Measurements from ENCODE around the gene DAG1. TPM values are rescaled to one million over a fixed set of nuclear protein-coding genes. Genes with fewer than 3 reads are reported as not detected.

DAG1 gene
- total RNA-seq, 3 donors from 2014 or later (not counting 1 experiment from before 2014, with no cell fraction given): 9.6 to 22.4 (median 20.6) TPM

GRCh38 chr3:49552087-49552486, 82.0 kb downstream of the DAG1 start:
- peak overlapping the region; percentile 49 for H3K4me3 Mint-ChIP-seq
- peaks cover 21% of the 10 kb centered on the region for H3K27me3 ChIP-seq (ENCODE audit: control insufficient read depth, insufficient read depth, low read length)
- no peaks in the 10 kb centered on the region for H3K9me3 Mint-ChIP-seq

GRCh38 chr3:49553324-49553691, 83.2 kb downstream of the DAG1 start:
- no peak for TF ChIP-seq CTCF (IDR thresholded peaks at IDR 0.05)
- no peaks in the 10 kb centered on the region for H3K9me3 ChIP-seq (ENCODE audit: control insufficient read depth, insufficient read depth, low read length)
- DNase-seq (no peak), ATAC-seq (no peak)
- H3K4me3 ChIP-seq (ENCODE audit: low read length): no peak overlapping the region
- Mint-ChIP-seq H3K27ac (no peak overlapping the region), H3K9me3 (no peaks in the 10 kb centered on the region), H3K27me3 (ENCODE audit: low read depth in 2 of 2) (peaks cover 25 to 31% of the 10 kb centered on the region in 2 donors), H3K4me1 (peaks cover 6 to 8% of the 10 kb centered on the region in 2 donors), H3K36me3 (no peaks in the 10 kb centered on the region), H3K4me3 (peak overlapping the region; percentile 69)
- peaks cover 25% of the 10 kb centered on the region for H3K27me3 ChIP-seq (ENCODE audit: control insufficient read depth, insufficient read depth, low read length)
- no peak overlapping the region for H3K27ac ChIP-seq (ENCODE audit: low read length)
- intact Hi-C loops (cut with micrococcal nuclease): no loop called here
- H3K36me3 ChIP-seq (ENCODE audit: control insufficient read depth, insufficient read depth, low read length): no peaks in the 10 kb centered on the region
- H3K4me1 ChIP-seq (ENCODE audit: control insufficient read depth, insufficient read depth, low read length): peaks cover 12% of the 10 kb centered on the region
- WGBS (ENCODE audit: insufficient coverage): 70% methylated on average over 8 of the region's 8 CpGs

More at GRCh38 chr3:49552087-49552486, 82.0 kb downstream of the DAG1 start:
- Mint-ChIP-seq H3K4me1 (peaks cover 6 to 8% of the 10 kb centered on the region in 2 donors), H3K27ac (no peak overlapping the region), H3K36me3 (no peaks in the 10 kb centered on the region), H3K27me3 (ENCODE audit: low read depth in 2 of 2) (peaks cover 17 to 25% of the 10 kb centered on the region in 2 donors)
- DNase-seq: no peak
- no peak for TF ChIP-seq CTCF (IDR thresholded peaks at IDR 0.05)
- H3K27ac ChIP-seq (ENCODE audit: low read length): no peak overlapping the region
- intact Hi-C loops (cut with micrococcal nuclease): no loop called here
- peaks cover 12% of the 10 kb centered on the region for H3K4me1 ChIP-seq (ENCODE audit: control insufficient read depth, insufficient read depth, low read length)
- no peaks in the 10 kb centered on the region for H3K36me3 ChIP-seq (ENCODE audit: control insufficient read depth, insufficient read depth, low read length)
- no peaks in the 10 kb centered on the region for H3K9me3 ChIP-seq (ENCODE audit: control insufficient read depth, insufficient read depth, low read length)
- ATAC-seq: no peak
- no peak overlapping the region for H3K4me3 ChIP-seq (ENCODE audit: low read length)

GRCh38 chr3:49553692-49554632, 83.9 kb downstream of the DAG1 start, which contains the start of gene BSN:
Gene BSN, plus strand, starts transcription at chr3:49554477. Its CDS starts 126 bp downstream, at chr3:49554603.
- Mint-ChIP-seq H3K27me3 (ENCODE audit: low read depth in 2 of 2) (peaks cover 28 to 30% of the 10 kb centered on the region in 2 donors), H3K9me3 (no peaks in the 10 kb centered on the region), H3K4me1 (peaks cover 6 to 8% of the 10 kb centered on the region in 2 donors), H3K36me3 (no peaks in the 10 kb centered on the region), H3K4me3 (peak within 1 kb of the TSS; percentile 85), H3K27ac (peak within 1 kb of the TSS; percentile 46 to 80)
- peak; percentile 84 to 94 for DNase-seq
- Histone ChIP-seq H3K9me3 (ENCODE audit: control insufficient read depth, insufficient read depth, low read length) (no peaks in the 10 kb centered on the region), H3K27me3 (ENCODE audit: control insufficient read depth, insufficient read depth, low read length) (peaks cover 25% of the 10 kb centered on the region), H3K4me1 (ENCODE audit: control insufficient read depth, insufficient read depth, low read length) (peaks cover 12% of the 10 kb centered on the region), H3K27ac (ENCODE audit: low read length) (no peak within 1 kb of the TSS), H3K4me3 (ENCODE audit: low read length) (peak within 1 kb of the TSS; percentile 54), H3K36me3 (ENCODE audit: control insufficient read depth, insufficient read depth, low read length) (no peaks in the 10 kb centered on the region)
- intact Hi-C loops (cut with micrococcal nuclease): loop anchor here (1.0 kb wide), 2 partner anchors 14 to 84 kb away; partner anchors contain the start of gene DAG1
- ATAC-seq: peak; percentile 88 to 91 (median 90)
- WGBS (ENCODE audit: insufficient coverage): 7% methylated on average over 76 of the region's 76 CpGs
- TF ChIP-seq CTCF (IDR thresholded peaks at IDR 0.05): no peak
